HepG2 (cell line): Measurements from ENCODE around the gene CRYM. TPM values are rescaled to one million over a fixed set of nuclear protein-coding genes. Genes with fewer than 3 reads are reported as not detected.

Experiments
- EZH2 ChIP-seq: conservative IDR thresholded peaks from 2 replicates; pipeline ENCODE4 v1.6.1; 2012; ENCODE audit warnings: mild to moderate bottlenecking, low read depth, low read length, moderate library complexity
- KLF9 ChIP-seq: IDR thresholded peaks from 2 replicates; pipeline ENCODE4 v1.6.1; 2016; ENCODE audit warnings: low read depth
- MEF2D ChIP-seq: sonication (generic); formaldehyde crosslinking; IDR thresholded peaks from 2 replicates; pipeline ENCODE4 v1.5.1; 2020; ENCODE audit warnings: mild to moderate bottlenecking, missing genetic modification reagents
- NFE2 ChIP-seq: sonication (generic); formaldehyde crosslinking; IDR thresholded peaks from 2 replicates; pipeline ENCODE4 v1.4.0; 2020; ENCODE audit warnings: missing genetic modification reagents
- PHF20 ChIP-seq: sonication (generic); formaldehyde crosslinking; IDR thresholded peaks from 2 replicates; pipeline ENCODE4 v1.5.0; 2020; ENCODE audit warnings: mild to moderate bottlenecking, missing genetic modification reagents
- SMAD1 ChIP-seq: sonication (generic); formaldehyde crosslinking; IDR thresholded peaks from 2 replicates; pipeline ENCODE4 v1.4.0; 2020; ENCODE audit warnings: missing genetic modification reagents, low read depth, mild to moderate bottlenecking, borderline replicate concordance
- STAG1 ChIP-seq: sonication (generic); formaldehyde crosslinking; IDR thresholded peaks from 2 replicates; pipeline ENCODE4 v1.4.0; 2020; ENCODE audit warnings: missing genetic modification reagents
- ZBTB21 ChIP-seq: sonication (generic); formaldehyde crosslinking; IDR thresholded peaks from 2 replicates; pipeline ENCODE4 v1.4.0; 2020; ENCODE audit warnings: missing genetic modification reagents
- ZNF251 ChIP-seq: sonication (generic); formaldehyde crosslinking; IDR thresholded peaks from 2 replicates; pipeline ENCODE4 v1.9.0; 2021; ENCODE audit warnings: mild to moderate bottlenecking, missing genetic modification reagents
- ZSCAN21 ChIP-seq: sonication (generic); formaldehyde crosslinking; IDR thresholded peaks from 2 replicates; pipeline ENCODE4 v1.8.0; 2022; ENCODE audit warnings: mild to moderate bottlenecking, missing genetic modification reagents, moderate library complexity, borderline replicate concordance
- polyA plus RNA-seq, 8 experiments: library from polyadenylated mRNA; depleted of rRNA in 3 of 8; stranded (reverse) in 7 of 8; unstranded in 1 of 8; fragments of >200 nt; fragmentation: Illumina TruSeq in 4 of 8; extraction: Trizol in 4 of 8; gene quantifications; 2 replicates each; pipeline versions ENCODE4 v1.2.1 to v1.2.3, GENCODE V29; 2011 to 2016; ENCODE audit warnings: low read depth in 4 of 8, missing spikeins in 1 of 8, mixed read lengths in 1 of 8; ENCODE audit not compliant: insufficient read depth in 1 of 8
- total RNA-seq, 5 experiments: library from RNA; depleted of rRNA; stranded (reverse); fragments of >200 nt; fragmentation: Illumina TruSeq; extraction: Trizol; gene quantifications; 2 replicates each; pipeline ENCODE4 v1.2.3, GENCODE V29; 2016; ENCODE audit warnings: low read depth in 1 of 5
- TF ChIP-seq, protein P1 (sequence below), 2 experiments: sonication (generic) in 1 of 2; formaldehyde crosslinking in 1 of 2; IDR thresholded peaks; 2 replicates each; pipeline versions ENCODE4 v1.5.1 to v1.6.1; 2011 to 2020; ENCODE audit warnings: borderline replicate concordance in 1 of 2, low read depth in 1 of 2, low read length in 1 of 2, mild to moderate bottlenecking in 1 of 2, missing genetic modification reagents in 1 of 2, moderate library complexity in 1 of 2
- TF ChIP-seq, protein P2 (sequence below): IDR thresholded peaks from 2 replicates; pipeline ENCODE4 v1.6.1; 2016; ENCODE audit warnings: missing biosample characterization, missing genetic modification reagents, low read depth
- TF ChIP-seq, protein P3 (sequence below): sonication (generic); formaldehyde crosslinking; IDR thresholded peaks from 2 replicates; pipeline ENCODE4 v1.5.0; 2020; ENCODE audit warnings: mild to moderate bottlenecking, missing genetic modification reagents, borderline replicate concordance
- TF ChIP-seq, protein P4 (sequence below): IDR thresholded peaks from 2 replicates; pipeline ENCODE4 v1.6.1; 2016; ENCODE audit warnings: missing compliant biosample characterization, missing genetic modification reagents, borderline replicate concordance

CRYM gene
- total and polyA plus RNA-seq, 2 of the 13 experiments (the other 11 are each of a cell fraction or from before 2014, with no cell fraction given), result 1.9 to 2.2 TPM

DNA sequence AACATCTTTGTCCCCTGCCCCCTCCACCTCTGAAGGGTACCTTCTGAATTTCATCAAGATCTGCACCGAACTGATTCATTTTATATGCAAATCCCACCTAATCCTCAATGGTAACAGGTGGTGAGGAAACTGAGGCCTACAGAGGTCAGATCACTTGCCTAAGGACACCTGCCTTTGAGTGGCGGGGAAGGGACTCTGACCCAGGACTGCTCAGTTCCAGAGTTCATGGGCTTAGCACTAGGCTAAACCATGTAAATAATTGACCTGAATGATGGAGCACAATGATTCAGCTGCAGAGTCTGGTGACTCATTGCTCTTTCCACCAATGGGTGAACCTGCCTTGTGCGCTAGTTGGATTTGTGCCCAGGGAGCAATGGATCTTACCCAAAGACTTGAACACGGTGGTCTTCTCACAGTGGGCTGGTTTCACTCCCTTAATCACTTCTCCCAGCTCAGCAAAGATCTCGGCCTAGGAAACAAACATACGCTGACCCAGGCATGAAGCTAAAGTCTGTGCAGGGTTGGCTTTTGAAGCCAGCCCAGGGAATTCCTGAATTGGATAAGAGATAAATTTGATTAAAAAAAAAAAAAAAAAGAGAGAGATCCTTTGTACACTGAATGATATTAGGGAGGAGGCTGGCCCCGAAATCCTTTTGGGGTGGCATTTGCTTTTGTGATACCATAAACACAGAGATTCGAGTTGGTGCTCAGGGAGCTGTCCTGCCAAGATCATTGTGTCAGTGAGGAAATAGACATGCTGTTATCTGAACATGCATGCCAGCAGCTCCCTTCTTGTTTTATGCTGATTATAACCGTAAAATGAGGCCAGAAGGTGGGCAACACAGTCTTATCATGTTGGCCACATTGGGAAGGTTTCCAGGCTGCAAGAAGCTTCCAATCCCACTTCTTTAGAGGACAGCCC lies 17.0 kb downstream of the CRYM start (continued):
- TF ChIP-seq STAG1 (CRISPR knock-in tag), result peak; percentile 18; the same call in 1 of the 2 replicates
- TF ChIP-seq SMAD1 (CRISPR knock-in tag), result peak; percentile 14; the same call in 1 of the 2 replicates
- TF ChIP-seq ZSCAN21 (CRISPR knock-in tag), result 0 out of 2 replicates have a peak, but pooled peaks have one; percentile 19
- TF ChIP-seq NFE2 (CRISPR knock-in tag), result peak; percentile 97
- no peak for TF ChIP-seq PHF20 (CRISPR knock-in tag)
- TF ChIP-seq MEF2D (CRISPR knock-in tag), result peak; percentile 94; the same call in 1 of the 2 replicates
- TF ChIP-seq, protein P1, sequence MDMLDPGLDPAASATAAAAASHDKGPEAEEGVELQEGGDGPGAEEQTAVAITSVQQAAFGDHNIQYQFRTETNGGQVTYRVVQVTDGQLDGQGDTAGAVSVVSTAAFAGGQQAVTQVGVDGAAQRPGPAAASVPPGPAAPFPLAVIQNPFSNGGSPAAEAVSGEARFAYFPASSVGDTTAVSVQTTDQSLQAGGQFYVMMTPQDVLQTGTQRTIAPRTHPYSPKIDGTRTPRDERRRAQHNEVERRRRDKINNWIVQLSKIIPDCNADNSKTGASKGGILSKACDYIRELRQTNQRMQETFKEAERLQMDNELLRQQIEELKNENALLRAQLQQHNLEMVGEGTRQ (IDR thresholded peaks at IDR 0.05; ENCODE audit: low read depth, low read length), result no peak
- TF ChIP-seq, protein P1 (CRISPR knock-in tag; IDR thresholded peaks at IDR 0.05; ENCODE audit: borderline replicate concordance), result no peak
- TF ChIP-seq ZNF251 (CRISPR knock-in tag), result no peak
- peak; percentile 57 for TF ChIP-seq ZBTB21
- peak; percentile 85 for TF ChIP-seq KLF9 (CRISPR knock-in tag)
- TF ChIP-seq, protein P2, sequence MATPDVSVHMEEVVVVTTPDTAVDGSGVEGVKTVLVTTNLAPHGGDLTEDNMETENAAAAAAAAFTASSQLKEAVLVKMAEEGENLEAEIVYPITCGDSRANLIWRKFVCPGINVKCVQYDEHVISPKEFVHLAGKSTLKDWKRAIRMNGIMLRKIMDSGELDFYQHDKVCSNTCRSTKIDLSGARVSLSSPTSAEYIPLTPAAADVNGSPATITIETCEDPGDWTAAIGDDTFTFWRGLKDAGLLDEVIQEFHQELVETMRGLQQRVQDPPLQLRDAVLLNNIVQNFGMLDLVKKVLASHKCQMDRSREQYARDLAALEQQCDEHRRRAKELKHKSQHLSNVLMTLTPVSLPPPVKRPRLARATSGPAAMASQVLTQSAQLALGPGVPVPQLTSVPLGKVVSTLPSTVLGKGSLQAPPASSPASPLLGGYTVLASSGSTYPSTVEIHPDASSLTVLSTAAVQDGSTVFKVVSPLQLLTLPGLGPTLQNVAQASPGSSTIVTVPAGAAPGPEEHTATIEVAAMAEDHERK (CRISPR knock-in tag), result no peak
- TF ChIP-seq, protein P3, sequence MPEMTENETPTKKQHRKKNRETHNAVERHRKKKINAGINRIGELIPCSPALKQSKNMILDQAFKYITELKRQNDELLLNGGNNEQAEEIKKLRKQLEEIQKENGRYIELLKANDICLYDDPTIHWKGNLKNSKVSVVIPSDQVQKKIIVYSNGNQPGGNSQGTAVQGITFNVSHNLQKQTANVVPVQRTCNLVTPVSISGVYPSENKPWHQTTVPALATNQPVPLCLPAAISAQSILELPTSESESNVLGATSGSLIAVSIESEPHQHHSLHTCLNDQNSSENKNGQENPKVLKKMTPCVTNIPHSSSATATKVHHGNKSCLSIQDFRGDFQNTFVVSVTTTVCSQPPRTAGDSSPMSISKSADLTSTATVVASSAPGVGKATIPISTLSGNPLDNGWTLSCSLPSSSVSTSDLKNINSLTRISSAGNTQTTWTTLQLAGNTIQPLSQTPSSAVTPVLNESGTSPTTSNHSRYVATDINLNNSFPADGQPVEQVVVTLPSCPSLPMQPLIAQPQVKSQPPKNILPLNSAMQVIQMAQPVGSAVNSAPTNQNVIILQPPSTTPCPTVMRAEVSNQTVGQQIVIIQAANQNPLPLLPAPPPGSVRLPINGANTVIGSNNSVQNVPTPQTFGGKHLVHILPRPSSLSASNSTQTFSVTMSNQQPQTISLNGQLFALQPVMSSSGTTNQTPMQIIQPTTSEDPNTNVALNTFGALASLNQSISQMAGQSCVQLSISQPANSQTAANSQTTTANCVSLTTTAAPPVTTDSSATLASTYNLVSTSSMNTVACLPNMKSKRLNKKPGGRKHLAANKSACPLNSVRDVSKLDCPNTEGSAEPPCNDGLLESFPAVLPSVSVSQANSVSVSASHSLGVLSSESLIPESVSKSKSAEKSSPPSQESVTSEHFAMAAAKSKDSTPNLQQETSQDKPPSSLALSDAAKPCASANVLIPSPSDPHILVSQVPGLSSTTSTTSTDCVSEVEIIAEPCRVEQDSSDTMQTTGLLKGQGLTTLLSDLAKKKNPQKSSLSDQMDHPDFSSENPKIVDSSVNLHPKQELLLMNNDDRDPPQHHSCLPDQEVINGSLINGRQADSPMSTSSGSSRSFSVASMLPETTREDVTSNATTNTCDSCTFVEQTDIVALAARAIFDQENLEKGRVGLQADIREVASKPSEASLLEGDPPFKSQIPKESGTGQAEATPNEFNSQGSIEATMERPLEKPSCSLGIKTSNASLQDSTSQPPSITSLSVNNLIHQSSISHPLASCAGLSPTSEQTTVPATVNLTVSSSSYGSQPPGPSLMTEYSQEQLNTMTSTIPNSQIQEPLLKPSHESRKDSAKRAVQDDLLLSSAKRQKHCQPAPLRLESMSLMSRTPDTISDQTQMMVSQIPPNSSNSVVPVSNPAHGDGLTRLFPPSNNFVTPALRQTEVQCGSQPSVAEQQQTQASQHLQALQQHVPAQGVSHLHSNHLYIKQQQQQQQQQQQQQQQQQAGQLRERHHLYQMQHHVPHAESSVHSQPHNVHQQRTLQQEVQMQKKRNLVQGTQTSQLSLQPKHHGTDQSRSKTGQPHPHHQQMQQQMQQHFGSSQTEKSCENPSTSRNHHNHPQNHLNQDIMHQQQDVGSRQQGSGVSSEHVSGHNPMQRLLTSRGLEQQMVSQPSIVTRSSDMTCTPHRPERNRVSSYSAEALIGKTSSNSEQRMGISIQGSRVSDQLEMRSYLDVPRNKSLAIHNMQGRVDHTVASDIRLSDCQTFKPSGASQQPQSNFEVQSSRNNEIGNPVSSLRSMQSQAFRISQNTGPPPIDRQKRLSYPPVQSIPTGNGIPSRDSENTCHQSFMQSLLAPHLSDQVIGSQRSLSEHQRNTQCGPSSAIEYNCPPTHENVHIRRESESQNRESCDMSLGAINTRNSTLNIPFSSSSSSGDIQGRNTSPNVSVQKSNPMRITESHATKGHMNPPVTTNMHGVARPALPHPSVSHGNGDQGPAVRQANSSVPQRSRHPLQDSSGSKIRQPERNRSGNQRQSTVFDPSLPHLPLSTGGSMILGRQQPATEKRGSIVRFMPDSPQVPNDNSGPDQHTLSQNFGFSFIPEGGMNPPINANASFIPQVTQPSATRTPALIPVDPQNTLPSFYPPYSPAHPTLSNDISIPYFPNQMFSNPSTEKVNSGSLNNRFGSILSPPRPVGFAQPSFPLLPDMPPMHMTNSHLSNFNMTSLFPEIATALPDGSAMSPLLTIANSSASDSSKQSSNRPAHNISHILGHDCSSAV, result no peak
- TF ChIP-seq EZH2, result no peak
- TF ChIP-seq, protein P4, sequence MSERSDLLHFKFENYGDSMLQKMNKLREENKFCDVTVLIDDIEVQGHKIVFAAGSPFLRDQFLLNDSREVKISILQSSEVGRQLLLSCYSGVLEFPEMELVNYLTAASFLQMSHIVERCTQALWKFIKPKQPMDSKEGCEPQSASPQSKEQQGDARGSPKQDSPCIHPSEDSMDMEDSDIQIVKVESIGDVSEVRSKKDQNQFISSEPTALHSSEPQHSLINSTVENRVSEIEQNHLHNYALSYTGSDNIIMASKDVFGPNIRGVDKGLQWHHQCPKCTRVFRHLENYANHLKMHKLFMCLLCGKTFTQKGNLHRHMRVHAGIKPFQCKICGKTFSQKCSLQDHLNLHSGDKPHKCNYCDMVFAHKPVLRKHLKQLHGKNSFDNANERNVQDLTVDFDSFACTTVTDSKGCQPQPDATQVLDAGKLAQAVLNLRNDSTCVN (CRISPR knock-in tag), result peak; percentile 87
